HT-29 (cell line): ENCODE data around the gene FAM210A. TPM values are rescaled to one million over a fixed set of nuclear protein-coding genes. Genes with fewer than 3 reads are reported as not detected.
"Not testable (repeated sequence)": the region's sequence is repeated elsewhere in the genome, so short reads cannot be mapped to it uniquely, and the experiment has no call there.

Experiments
- DNase-seq: peaks from one replicate; pipeline ENCODE4 v3.0.0-alpha.2; 2015; ENCODE audit warnings: low spot score
- total RNA-seq: library from RNA; depleted of rRNA; stranded (reverse); fragments of >200 nt; shearing (Covaris generic); gene quantifications from 2 replicates; pipeline ENCODE4 v1.2.3, GENCODE V29; 2014; rRNA removed

FAM210A gene
- 27.5 and 32.0 TPM in 2 replicates for total RNA-seq

DNA sequence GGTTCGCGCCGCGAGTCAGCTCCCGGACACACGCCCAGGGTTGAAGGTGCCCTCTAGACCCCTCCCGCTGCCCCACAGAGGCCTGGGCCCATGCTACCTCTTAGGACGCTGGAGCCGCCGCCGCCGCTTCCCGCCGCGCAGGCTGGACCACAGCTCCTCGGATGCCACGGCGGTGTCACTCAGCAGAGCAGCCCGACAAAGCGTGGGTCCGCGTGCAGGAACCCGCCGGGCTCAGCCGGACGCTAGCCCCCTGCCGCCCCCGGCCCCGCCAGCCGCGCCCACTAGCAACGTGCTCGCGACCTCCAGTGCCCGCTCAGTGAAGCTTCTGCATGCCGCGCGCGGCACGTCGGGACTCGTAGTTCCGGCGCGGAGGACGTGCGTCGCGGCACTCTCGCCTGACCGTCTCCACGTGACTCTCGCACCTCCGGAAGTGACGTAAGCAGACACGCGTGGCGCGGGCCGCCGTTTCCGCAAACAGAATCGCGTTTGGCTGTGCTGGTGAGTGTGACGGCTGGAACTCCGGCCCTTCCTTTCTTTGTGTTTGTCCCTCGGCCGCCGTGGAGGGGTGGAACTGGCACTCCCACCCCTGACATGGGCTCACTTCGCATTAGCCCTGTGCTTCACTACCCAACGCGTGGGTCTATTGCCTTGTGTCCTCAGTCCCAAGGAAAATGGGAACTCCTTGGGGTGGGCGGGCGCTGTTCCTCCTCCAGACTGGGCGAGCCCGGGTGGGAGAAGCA lies at the start of gene FAM210A, which contains the start of gene RNMT:
Gene FAM210A, minus strand, starts transcription at position 327 of the 740 bp plus-strand sequence. CDS start 44,481 bp downstream, outside the sequence.
Gene RNMT, plus strand, starts transcription at position 442 of the 740 bp plus-strand sequence. CDS start 4,845 bp downstream, outside the sequence.
- DNase-seq, result peak; percentile 96

GRCh38 chr18:13775058-13775457 lies 48.7 kb upstream of the FAM210A start:
- DNase-seq, result no peak

DNA sequence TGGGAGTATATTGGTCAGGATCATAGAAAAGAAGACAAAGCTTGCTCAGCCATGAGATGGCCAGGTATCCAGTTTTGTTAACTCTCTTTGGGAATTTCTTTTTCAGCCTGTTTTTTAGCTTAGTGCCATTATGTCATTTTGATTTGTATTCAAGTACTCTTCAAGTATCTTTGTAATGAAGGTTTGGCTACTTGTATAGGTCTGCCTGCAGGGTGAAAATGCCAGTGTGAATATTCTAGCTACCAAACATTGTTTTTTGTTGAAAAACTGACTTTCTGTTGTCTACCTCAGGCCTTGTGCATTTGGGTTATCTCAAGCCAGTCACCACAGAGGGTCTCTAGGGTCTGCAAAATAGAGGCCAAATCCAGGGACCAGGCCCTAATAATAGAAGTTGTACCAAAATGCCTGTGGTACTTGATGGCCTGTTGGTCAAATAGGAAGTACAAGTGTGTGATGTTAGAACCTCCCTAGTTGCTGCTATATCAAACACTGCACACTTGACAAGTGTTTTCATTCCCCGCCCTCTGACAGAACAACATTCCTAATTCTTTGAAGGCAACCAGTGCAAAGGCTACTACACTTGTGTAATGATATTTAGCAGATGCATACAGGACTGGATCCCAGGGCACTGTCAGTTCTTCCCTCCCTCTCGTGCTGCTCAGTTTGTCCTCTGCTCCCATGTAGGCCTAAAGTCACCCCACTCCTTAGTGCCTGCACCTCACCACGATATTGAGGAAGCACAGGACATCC lies 36.5 kb upstream of the FAM210A start:
- DNase-seq, result no peak

- no peak for DNase-seq
These were observed 33.7 kb upstream of the FAM210A start for GRCh38 chr18:13760047-13760446.

DNA sequence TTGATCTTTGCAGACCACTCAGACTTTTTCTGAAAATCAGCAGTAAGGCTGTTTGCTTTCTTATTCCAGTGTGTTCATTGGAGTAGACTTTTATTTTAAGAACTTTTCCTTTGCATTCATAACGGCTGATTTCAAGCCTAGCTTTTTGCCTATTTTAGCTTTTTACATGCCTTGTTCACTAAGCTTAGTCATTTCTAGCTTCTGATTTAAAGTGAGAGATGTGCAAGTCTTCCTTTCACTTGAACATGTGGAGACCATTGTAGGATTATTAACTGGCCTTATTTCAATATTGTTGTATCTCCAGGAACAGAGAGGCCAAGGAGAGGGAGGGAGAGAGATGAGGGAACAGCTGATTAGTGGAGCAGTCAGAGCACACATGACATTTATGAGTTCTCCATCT lies 32.3 kb upstream of the FAM210A start:
- no peak for DNase-seq

DNA sequence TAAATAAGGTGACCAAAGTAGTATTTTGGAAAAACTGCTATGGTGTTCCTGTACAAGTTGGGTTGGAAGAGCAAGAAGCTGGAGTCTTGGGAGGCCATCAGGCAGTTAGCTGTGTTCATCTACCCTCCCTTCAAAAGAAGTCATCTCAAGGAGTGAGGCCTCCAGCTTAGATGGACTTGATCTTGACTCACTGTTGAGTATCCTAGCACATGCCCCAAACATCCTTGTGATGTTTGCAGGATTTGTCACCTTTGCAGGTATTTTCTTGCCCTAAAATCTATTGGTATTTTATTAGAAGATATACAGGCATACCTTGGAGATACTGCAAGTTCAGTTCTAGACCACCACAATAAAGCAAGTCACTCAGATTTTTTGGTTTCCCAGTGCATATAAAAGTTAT lies 30.3 kb upstream of the FAM210A start:
- no peak for DNase-seq

GRCh38 chr18:13756261-13756660 lies 29.9 kb upstream of the FAM210A start:
- DNase-seq, result no peak

DNA sequence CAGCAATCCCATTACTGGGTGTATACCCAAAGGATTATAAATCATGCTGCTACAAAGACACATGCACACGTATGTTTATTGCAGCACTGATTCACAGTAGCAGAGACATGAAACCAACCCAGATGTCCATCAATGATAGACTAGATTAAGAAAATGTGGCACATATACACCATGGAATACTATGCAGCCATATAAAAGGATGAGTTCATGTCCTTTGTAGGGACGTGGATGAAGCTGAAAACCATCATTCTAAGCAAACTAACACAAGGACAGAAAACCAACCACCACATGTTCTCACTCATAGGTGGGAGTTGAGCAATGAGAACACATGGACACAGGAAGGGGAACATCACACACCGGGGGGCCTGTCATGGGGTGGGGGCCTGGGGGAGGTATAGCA lies 25.2 kb upstream of the FAM210A start:
- DNase-seq, result not testable (repeated sequence)

DNA sequence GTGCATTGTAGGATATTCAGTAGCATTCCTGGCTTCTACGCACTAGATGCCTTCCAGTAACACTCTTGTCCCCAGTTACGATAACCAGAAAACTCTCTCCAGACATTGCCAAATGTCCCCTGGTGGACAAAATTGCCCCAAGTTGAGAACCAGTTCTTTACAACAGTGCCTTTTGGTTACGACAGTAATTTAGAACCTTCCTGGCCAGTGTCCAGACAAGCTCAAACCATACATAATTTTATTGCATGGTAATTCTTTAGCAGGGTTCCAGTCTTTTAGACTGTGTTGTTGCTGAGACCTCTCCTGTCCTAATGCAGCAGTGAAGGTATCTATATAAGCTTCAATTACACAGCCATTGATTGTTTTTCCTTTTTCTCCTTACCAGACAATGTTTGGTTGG lies 20.3 kb upstream of the FAM210A start:
- DNase-seq, result no peak

- no peak for DNase-seq
These were observed 19.3 kb upstream of the FAM210A start for GRCh38 chr18:13745696-13746095.

DNA sequence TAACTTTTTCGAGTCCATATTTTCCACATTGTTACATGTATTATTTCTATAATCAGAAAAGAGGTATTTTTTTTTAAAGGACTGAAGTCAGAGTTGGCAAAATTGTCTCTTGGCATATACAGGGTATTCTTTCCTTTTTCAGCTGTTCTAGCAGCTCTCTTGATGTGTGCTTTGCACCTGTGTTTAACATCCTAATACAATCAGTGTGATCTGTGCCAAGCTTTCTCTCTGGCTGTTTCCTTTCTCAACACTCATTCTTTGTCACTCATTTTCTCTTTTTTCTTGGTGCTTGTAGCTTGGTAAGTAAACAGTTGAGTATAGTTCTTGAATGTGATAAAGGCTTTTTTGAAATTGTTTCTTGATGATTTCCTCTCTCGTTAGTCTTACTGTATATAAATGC lies 9.3 kb upstream of the FAM210A start:
- DNase-seq, result no peak

DNA sequence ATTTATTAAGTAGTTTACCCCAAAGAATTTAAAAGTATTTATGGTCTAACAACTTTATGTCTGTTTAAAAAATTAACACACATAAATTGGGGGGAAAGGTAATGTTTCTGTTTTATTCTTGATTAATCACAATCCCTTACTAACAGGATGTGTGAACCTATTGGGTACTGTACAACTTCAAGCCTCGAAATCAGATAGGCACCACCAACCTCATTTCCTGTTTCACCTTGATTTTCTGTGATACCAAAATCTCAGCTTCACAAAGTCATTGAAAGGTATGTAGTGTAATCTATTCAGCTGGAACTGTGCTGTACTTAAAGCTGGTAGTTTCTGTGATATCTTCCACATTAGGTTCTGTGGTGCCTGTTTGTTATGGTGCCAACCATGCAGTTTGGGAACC lies 4.1 kb upstream of the FAM210A start:
- no peak for DNase-seq

- peak; percentile 66 for DNase-seq
These were observed 594 bp upstream of the FAM210A start for GRCh38 chr18:13726972-13727331.

GRCh38 chr18:13725566-13726231 lies 659 bp downstream of the FAM210A start:
- peak; percentile 52 for DNase-seq

GRCh38 chr18:13720847-13721246 lies 5.5 kb downstream of the FAM210A start:
- DNase-seq, result no peak

DNA sequence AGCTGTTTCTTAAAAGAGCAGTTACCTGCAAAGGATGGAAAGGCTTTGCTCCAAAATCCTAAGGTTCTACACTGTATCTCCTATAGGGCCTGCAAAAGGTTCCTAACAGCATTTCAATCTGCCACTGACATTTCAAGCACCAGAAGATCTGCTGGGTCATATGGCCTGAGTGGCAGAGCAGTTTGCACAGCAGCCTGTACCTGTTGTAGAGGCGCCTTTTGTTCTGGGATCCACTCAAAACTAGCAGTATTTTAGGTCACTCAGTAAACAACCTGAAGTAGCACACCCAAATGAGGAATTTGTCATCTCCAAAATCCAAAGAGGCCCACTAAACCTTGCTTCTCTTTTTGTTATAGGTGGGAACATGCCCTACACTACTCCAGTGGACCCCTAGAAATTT lies 6.2 kb downstream of the FAM210A start:
- DNase-seq, result no peak

DNA sequence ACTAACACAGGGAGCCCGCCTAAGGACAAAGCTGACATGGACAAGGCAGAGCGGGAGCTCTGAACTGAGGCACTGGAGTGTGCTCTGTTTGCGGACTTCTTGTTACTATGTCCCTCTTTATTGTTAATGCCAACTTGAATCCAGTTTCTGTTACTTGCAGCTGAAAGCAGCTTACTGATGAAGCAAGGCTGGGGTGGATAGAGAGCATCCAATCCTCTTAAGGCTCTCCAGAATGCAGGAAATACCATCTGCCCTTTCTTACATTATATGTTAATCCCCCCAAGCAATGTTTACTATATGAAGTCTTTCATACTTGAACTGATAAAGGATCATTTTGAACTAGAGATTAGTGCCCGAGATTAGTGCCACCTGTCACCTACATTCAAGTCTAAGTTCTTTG lies 9.4 kb downstream of the FAM210A start:
- DNase-seq, result no peak

DNA sequence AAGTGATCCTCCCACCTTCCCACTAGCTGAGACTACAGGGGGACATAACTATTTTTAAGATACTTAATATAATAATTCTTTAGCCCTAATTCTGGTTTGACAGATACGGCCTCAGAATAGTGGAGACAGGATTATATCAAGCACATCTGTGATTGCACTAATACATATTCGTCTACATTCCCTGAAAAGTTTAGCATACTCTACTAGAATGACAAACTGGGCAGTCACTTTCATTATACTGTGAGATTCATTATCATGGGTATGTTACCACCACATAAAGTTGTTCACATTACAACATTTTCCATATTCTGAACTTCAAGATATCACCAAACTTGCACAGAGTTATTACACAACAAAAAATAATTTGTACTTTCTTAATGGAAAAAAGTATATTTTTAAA lies 11.0 kb downstream of the FAM210A start:
- DNase-seq, result no peak

- DNase-seq, result no peak
These were observed 12.8 kb downstream of the FAM210A start for GRCh38 chr18:13713455-13714055.

GRCh38 chr18:13712400-13713131 lies 13.8 kb downstream of the FAM210A start:
- no peak for DNase-seq

DNA sequence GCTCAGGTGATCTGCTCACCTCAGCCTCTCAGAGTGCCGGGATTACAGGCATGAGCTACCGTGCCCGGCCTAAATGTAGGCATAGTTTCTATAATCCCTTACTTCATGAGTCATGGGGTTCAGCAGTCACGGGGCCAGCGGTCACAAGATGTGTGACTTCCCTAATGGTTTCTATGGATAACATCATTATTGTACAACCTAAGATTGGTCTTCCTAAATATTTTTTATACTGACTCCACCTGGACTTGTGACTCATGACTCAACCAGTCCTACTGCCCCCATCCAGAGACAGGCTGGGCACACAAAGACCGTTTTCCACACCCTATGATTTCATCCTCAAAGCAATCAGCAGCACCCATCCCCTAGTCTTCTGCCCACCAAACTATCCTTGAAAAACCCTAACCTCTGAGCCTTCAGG lies 15.9 kb downstream of the FAM210A start:
- peak; percentile 22 for DNase-seq
